GM18520 (cell line): ENCODE measurements around the gene RABL3.
"Not testable (repeated sequence)": the region's sequence is repeated elsewhere in the genome, so short reads cannot be mapped to it uniquely, and the experiment has no call there.

Experiments
- ATAC-seq: cut with Tn5 transposase; IDR thresholded peaks from one replicate; pipeline ENCODE4 v1.9.1; 2021; ENCODE audit not compliant: unreplicated experiment

Gene RABL3

DNA sequence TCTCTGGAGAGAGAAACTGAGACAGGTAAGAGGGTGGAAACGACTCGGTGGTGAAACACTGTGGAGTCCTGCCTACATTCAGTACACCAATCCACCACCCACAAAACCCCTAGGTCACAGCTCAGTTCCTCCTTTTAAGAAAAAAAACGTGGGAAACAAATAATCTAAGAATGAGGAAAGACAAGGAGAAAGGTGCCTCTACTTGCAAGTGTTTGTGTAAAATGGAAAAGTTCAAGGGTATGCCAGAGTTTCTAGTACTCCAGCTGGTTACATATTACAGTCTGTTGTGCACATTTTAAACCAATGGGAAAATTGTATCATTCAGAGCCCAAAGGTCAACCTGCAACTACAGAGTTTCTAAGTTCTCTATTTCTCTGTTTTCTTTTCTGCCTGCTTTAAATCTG lies 92.5 kb downstream of the RABL3 start:
- no peak for ATAC-seq

GRCh38 chr3:120648290-120648689 lies 94.0 kb downstream of the RABL3 start:
- no peak for ATAC-seq

DNA sequence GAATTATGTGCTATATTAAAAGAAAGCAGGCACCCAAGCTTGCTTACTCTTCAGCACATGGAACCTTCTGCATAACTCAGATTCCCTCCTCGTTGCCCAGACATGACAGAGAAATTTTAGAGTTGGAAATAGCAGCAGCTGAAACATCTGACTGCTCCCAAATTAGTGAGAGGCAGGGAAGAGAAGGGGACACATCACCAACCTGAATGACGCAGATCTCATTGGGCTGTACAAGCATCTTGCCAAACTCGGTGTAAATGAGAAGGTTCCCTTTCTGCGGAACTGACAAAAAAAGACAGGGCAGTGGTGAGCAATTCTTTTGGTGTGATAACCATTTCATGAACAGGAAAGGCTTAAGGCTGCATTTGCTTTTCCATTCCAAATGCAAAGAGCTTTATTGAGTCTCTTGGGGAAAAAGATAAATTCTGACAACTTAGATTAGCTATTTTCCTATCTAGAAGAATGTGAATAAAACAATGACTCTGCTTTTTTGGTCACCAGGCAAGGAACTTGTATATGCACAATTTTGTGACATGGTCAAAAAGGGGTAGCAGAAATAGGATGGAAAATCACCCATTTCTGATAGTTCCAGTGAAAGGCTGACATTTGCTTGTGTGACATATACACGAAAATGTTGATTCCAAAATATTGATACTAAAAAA lies 95.4 kb downstream of the RABL3 start:
- no peak for ATAC-seq

DNA sequence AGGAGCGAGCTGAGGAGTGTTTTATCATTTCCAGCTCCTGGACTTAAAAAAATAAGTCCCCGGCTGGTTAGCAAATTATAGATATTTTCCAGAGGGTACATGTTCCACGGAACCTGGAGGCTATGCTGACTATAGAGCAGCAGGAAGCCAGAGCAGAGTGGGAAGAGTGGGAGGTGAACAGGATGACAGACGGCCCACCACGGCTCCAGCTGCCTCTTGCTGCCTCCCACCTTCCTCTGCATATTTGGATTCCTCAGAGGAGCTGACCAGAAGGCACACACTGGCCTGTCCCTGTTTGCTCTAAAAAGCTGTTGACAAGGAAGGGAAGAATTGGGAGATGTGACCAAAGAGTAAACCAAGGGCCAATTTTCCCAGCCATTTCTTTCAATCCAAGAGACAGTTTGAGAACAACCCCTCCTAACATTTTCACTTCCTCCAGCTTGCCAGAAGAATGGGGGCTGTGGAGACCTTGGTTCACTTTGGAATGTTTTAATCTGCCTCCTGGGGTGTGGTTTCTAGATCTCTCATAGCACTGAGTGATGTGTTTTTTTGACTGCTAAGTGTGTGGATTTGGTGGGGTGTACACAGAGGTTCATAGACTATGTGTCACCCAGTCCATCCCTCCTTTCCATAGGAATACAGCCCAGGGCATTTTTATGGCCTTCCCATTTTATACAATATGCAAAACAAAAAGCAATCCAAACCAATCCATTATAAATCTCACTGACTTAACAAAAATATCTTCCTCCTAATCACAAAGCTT lies 97.1 kb downstream of the RABL3 start:
- ATAC-seq = no peak

GRCh38 chr3:120642368-120642948 lies 99.9 kb downstream of the RABL3 start:
- no peak for ATAC-seq

- ATAC-seq = no peak
Observed at GRCh38 chr3:120641696-120642246, 100.5 kb downstream of the RABL3 start.

DNA sequence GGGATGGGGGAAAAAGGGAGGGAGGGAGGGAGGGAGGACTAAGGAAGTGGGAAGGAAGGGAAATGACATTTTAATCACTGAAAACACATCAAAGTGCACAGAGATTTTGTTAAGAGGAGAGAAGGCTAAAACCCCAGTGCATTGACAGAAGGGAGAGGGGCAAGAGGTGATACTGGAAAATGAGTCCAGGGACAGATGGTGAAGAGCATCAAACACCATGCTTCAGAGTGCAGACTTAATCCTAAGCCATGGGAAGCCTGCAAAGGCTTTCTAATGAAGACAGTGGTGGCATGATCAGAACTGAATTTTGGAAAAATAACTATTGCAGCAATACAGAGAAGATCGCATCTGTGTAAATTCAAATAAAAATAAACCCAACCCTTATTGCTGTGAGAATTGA lies 102.1 kb downstream of the RABL3 start:
- no peak for ATAC-seq

DNA sequence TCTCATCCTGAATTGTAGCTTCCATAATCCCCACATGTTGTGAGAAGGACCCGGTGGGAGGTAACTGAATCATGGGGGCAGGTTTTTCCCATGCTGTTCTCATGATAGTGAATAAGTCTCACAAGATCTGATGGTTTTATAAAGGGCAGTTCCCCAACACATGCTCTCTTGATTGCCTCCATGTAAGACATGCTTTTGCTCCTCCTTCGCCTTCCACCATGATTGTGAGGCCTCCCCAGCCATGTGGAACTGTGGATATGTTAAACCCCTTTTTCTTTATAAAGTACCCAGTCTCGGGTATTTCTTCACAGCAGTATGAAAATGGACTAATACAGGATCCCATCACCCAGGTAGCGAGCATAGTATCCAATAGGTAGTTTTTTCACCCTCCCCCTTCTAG lies 103.5 kb downstream of the RABL3 start:
- ATAC-seq = not testable (repeated sequence)

- ATAC-seq = no peak
Observed at GRCh38 chr3:120637851-120638559, 104.3 kb downstream of the RABL3 start.

GRCh38 chr3:120636795-120637401 lies 105.4 kb downstream of the RABL3 start:
- no peak for ATAC-seq
